K562 (cell line): Measurements from ENCODE around the gene CLDN15. TPM values are rescaled to one million over a fixed set of nuclear protein-coding genes. Genes with fewer than 3 reads are reported as not detected.

Source experiments
- BDP1 ChIP-seq: IDR thresholded peaks from 3 replicates; pipeline ENCODE4 v1.6.1; 2011; ENCODE audit not compliant: insufficient read length, insufficient read depth
- ESRRB ChIP-seq: fragments of 250-450 bp; sonication (Bioruptor Pico); IDR thresholded peaks from 2 replicates; pipeline ENCODE4 v1.5.0; 2020; ENCODE audit warnings: mild to moderate bottlenecking, moderate library complexity, borderline replicate concordance
- ETV1 ChIP-seq: fragments of 450-650 bp; conservative IDR thresholded peaks from 2 replicates; pipeline ENCODE4 v1.6.1; 2016; ENCODE audit warnings: missing genetic modification characterization, control low read depth, low read depth, missing compliant biosample characterization
- ETV5 ChIP-seq: sonication (generic); formaldehyde crosslinking; IDR thresholded peaks from 2 replicates; pipeline ENCODE4 v1.4.0; 2020; ENCODE audit warnings: low read depth, mild to moderate bottlenecking, missing genetic modification reagents
- FOSL1 ChIP-seq: fragments of 200-800 bp; sonication (Bioruptor generic); conservative IDR thresholded peaks from 2 replicates; pipeline ENCODE4 v1.6.1; 2016; ENCODE audit warnings: missing genetic modification characterization, missing compliant biosample characterization
- FOXK2 ChIP-seq, 2 experiments: fragments of 450-650 bp; IDR thresholded peaks in 1 of 2; conservative IDR thresholded peaks in 1 of 2; 2 replicates each; pipeline ENCODE4 v1.6.1; 2016; ENCODE audit warnings: low read depth in 2 of 2, mild to moderate bottlenecking in 1 of 2
- FOXP1 ChIP-seq: sonication (generic); formaldehyde crosslinking; IDR thresholded peaks from 2 replicates; pipeline ENCODE4 v1.8.0; 2022; ENCODE audit warnings: mild to moderate bottlenecking, missing genetic modification reagents
- HEY1 ChIP-seq: fragments of 250-450 bp; sonication (Bioruptor Pico); IDR thresholded peaks from 2 replicates; pipeline ENCODE4 v1.5.0; 2020; ENCODE audit warnings: mild to moderate bottlenecking, moderate library complexity, borderline replicate concordance
- HMG20B ChIP-seq: fragments of 250-450 bp; sonication (Bioruptor Pico); IDR thresholded peaks from 2 replicates; pipeline ENCODE4 v1.5.0; 2021; ENCODE audit warnings: mild to moderate bottlenecking
- PATZ1 ChIP-seq: fragments of 250-450 bp; sonication (Bioruptor Pico); IDR thresholded peaks from 2 replicates; pipeline ENCODE4 v1.5.0; 2020; ENCODE audit warnings: mild to moderate bottlenecking, borderline replicate concordance
- PHF8 ChIP-seq: fragments of 200-600 bp; sonication (generic); IDR thresholded peaks from 2 replicates; pipeline ENCODE4 v1.6.1; 2012; ENCODE audit warnings: mixed run types, mild to moderate bottlenecking, inconsistent platforms, low read length, moderate library complexity, borderline replicate concordance
- PHTF2 ChIP-seq: fragments of 250-450 bp; sonication (Bioruptor Pico); IDR thresholded peaks from 2 replicates; pipeline ENCODE4 v1.5.0; 2021; ENCODE audit warnings: mild to moderate bottlenecking
- PRPF4 ChIP-seq: fragments of 200-400 bp; formaldehyde crosslinking; IDR thresholded peaks from one replicate; pipeline ENCODE4 v1.6.1; 2017; ENCODE audit warnings: low read length, low read depth, mild to moderate bottlenecking; ENCODE audit not compliant: insufficient read depth, poor library complexity, severe bottlenecking
- RAD51 ChIP-seq: fragments of 450-650 bp; IDR thresholded peaks from 2 replicates; pipeline ENCODE4 v1.7.1; 2016; ENCODE audit warnings: low read depth, mild to moderate bottlenecking, borderline replicate concordance
- SRF ChIP-seq, 2 experiments: fragments of 250-450, 450-650 bp in 1 of 2; sonication (Bioruptor Pico) in 1 of 2; sonication (generic) in 1 of 2; formaldehyde crosslinking; IDR thresholded peaks; 2 replicates each; pipeline versions ENCODE4 v1.5.0 to v1.5.1; 2020 to 2022; ENCODE audit warnings: mild to moderate bottlenecking in 1 of 2, missing genetic modification reagents in 1 of 2
- TCF7 ChIP-seq: sonication (generic); IDR thresholded peaks from 2 replicates; pipeline ENCODE4 v1.6.1; 2016; ENCODE audit warnings: antibody characterized with exemption, borderline replicate concordance
- TFE3 ChIP-seq: fragments of 450-650 bp; formaldehyde crosslinking; IDR thresholded peaks from 2 replicates; pipeline ENCODE4 v1.4.0; 2020; ENCODE audit warnings: mild to moderate bottlenecking, mixed read lengths
- THRAP3 ChIP-seq: fragments of 450-650 bp; IDR thresholded peaks from 2 replicates; pipeline ENCODE4 v1.6.1; 2016; ENCODE audit warnings: mild to moderate bottlenecking, inconsistent platforms, borderline replicate concordance
- ZBED1 ChIP-seq: IDR thresholded peaks from 2 replicates; pipeline ENCODE4 v1.6.1; 2014
- ZBTB5 ChIP-seq: fragments of 450-650 bp; IDR thresholded peaks from 2 replicates; pipeline ENCODE4 v1.6.1; 2017; ENCODE audit warnings: antibody characterized with exemption
- ZFX ChIP-seq: sonication (generic); formaldehyde crosslinking; IDR thresholded peaks from 2 replicates; pipeline ENCODE4 v1.8.0; 2022; ENCODE audit warnings: mild to moderate bottlenecking, missing genetic modification reagents, moderate library complexity
- ZKSCAN1 ChIP-seq: fragments of 150-350 bp; IDR thresholded peaks from 2 replicates; pipeline ENCODE4 v1.6.1; 2016; ENCODE audit warnings: low read depth, low read length
- ZNF707 ChIP-seq: fragments of 250-450 bp; sonication (Bioruptor Pico); conservative IDR thresholded peaks from 2 replicates; pipeline ENCODE4 v1.8.0; 2022; ENCODE audit warnings: inconsistent platforms, mild to moderate bottlenecking, moderate library complexity
- ZSCAN29 ChIP-seq: fragments of 450-650 bp; IDR thresholded peaks from 2 replicates; pipeline ENCODE4 v1.6.1; 2017
- polyA plus RNA-seq, 8 experiments: library from polyadenylated mRNA; depleted of rRNA in 4 of 8; stranded (reverse) in 5 of 8; unstranded in 3 of 8; fragments of >200 nt; fragmentation: Nextera tagmentation in 2 of 8; fragmentation: Illumina TruSeq in 1 of 8; extraction: Ambion mirVana in 2 of 8; extraction: Trizol in 1 of 8; gene quantifications; 2 replicates each; pipeline versions ENCODE4 v1.2.1 to v1.2.3, GENCODE V29; 2011 to 2014; ENCODE audit warnings: inconsistent platforms in 1 of 8, missing spikeins in 1 of 8
- total RNA-seq, 7 experiments: library from RNA; depleted of rRNA in 6 of 7; stranded (reverse); fragments of >200 nt in 6 of 7; fragmentation: Illumina TruSeq in 2 of 7; extraction: Trizol in 2 of 7; gene quantifications; 2 replicates each; pipeline versions ENCODE4 v1.2.1 to v1.2.3, GENCODE V29; 2011 to 2021; ENCODE audit warnings: low replicate concordance in 1 of 7

CLDN15 gene
- total and polyA plus RNA-seq, 9 of the 15 experiments (the other 6 are each of a cell fraction or from before 2014, with no cell fraction given): 0.32 to 14.5 (median 7.4) TPM

- TF ChIP-seq ZBTB5 (no peak), ZKSCAN1 (no peak), PRPF4 (no peak), BDP1 (no peak), SRF (CRISPR knock-in tag; IDR thresholded peaks at IDR 0.05) (no peak), TCF7 (no peak), TFE3 (CRISPR knock-in tag) (peak; percentile 61), PATZ1 (no peak), ZNF707 (CRISPR knock-in tag) (no peak), PHTF2 (no peak), ZFX (CRISPR knock-in tag) (no peak), FOXP1 (no peak), ETV1 (tag) (no peak), ZBED1 (peak; percentile 9; the same call in 1 of the 2 replicates), ZSCAN29 (no peak), THRAP3 (no peak), HMG20B (CRISPR knock-in tag) (no peak), FOXK2 (conservative IDR thresholded peaks at IDR 0.05 in 1 of 2, IDR thresholded peaks at IDR 0.05 in 1 of 2; ENCODE audit: low read depth in 2 of 2) (0 out of 4 replicates have a peak, but pooled peaks of 1 of the 2 experiments have one; percentile 13), PHF8 (peak; percentile 41; the same call in 1 of the 2 replicates), HEY1 (no peak), ETV5 (CRISPR knock-in tag) (peak; percentile 10; the same call in 1 of the 2 replicates), ESRRB (CRISPR knock-in tag) (no peak), RAD51 (peak; percentile 91), FOSL1 (tag) (no peak)
Measured at GRCh38 chr7:101245147-101245668, 7.6 kb upstream of the CLDN15 start (continued).
